A549 treated with DMSO at 1 μM for 4 hours (cell line): ENCODE results near the gene RNF212B. TPM values are rescaled to one million over a fixed set of nuclear protein-coding genes. Genes with fewer than 3 reads are reported as not detected.

Experiments used
- total RNA-seq: library from RNA; stranded (reverse); fragments of 200-300 nt; extraction: Qiagen RNA extraction; gene quantifications from 5 replicates; pipeline ENCODE4 v1.2.3, GENCODE V29; 2022; ENCODE audit warnings: low read depth

The RNF212B gene
- not detected in 5 replicates for total RNA-seq

GRCh38 chr14:23237772-23238594 is at the start of gene RNF212B:
Gene RNF212B (plus strand): TSS chr14:23237936. CDS start chr14:23240346, 2,410 bp downstream.

GRCh38 chr14:23286020-23286901 is 48.5 kb downstream of the RNF212B start, which contains the start of gene HOMEZ:
Gene HOMEZ (minus strand): TSS chr14:23286132. CDS start chr14:23285952, 180 bp downstream.

GRCh38 chr14:23302290-23303225 is 64.8 kb downstream of the RNF212B start, which contains the start of gene PPP1R3E:
Gene PPP1R3E (minus strand): TSS chr14:23302859. CDS start chr14:23302576, 283 bp downstream.

GRCh38 chr14:23306412-23307145 is 68.8 kb downstream of the RNF212B start, which contains the start of gene BCL2L2:
Gene BCL2L2 (plus strand): TSS chr14:23306833. CDS start chr14:23307768, 935 bp downstream.

GRCh38 chr14:23320584-23321571 is 83.1 kb downstream of the RNF212B start, which contains the start of gene PABPN1:
Gene PABPN1 (plus strand): TSS chr14:23321457. CDS start chr14:23321470, 13 bp downstream.

Other genes with a start within 250 kb of the RNF212B start
- 3.0 to 4.1 TPM (median 3.3 TPM) in 5 replicates for gene C14orf93, start 227.8 kb upstream of the RNF212B start, total RNA-seq
- gene PSMB5, start 203.0 kb upstream of the RNF212B start, total RNA-seq, result 296 to 345 TPM (median 321 TPM) in 5 replicates
- gene PSMB11, start 195.7 kb upstream of the RNF212B start, total RNA-seq, result not detected in 5 replicates
- 3.4 to 6.1 TPM (median 4.9 TPM) in 5 replicates for gene CDH24, start 180.4 kb upstream of the RNF212B start, total RNA-seq
- gene ACIN1, start 142.8 kb upstream of the RNF212B start, total RNA-seq, result 109 to 121 TPM (median 111 TPM) in 5 replicates
- 77.8 to 107 TPM (median 105 TPM) in 5 replicates for gene C14orf119, start 142.4 kb upstream of the RNF212B start, total RNA-seq
- gene CIROP, start 132.9 kb upstream of the RNF212B start, total RNA-seq, result not detected in 5 replicates
- 0.05 to 0.06 TPM in 2 of 5 replicates, not detected in the others for gene CEBPE, start 118.7 kb upstream of the RNF212B start, total RNA-seq
- 0.25 to 0.69 TPM (median 0.34 TPM) in 5 replicates for gene SLC7A8, start 54.3 kb upstream of the RNF212B start, total RNA-seq
- gene HOMEZ, start 48.2 kb downstream of the RNF212B start, total RNA-seq, result 6.6 to 9.4 TPM (median 8.4 TPM) in 5 replicates
- 3.3 to 5.4 TPM (median 4.4 TPM) in 5 replicates for gene PPP1R3E, start 64.9 kb downstream of the RNF212B start, total RNA-seq
- gene BCL2L2, start 68.9 kb downstream of the RNF212B start, total RNA-seq, result 19.4 to 23.1 TPM (median 21.3 TPM) in 5 replicates
- gene PABPN1, start 83.5 kb downstream of the RNF212B start, total RNA-seq, result 140 to 168 TPM (median 158 TPM) in 5 replicates
- gene SLC22A17, start 115.0 kb downstream of the RNF212B start, total RNA-seq, result 5.8 to 7.9 TPM (median 6.6 TPM) in 5 replicates
- gene EFS, start 127.2 kb downstream of the RNF212B start, total RNA-seq, result not detected in 5 replicates
- not detected in 5 replicates for gene IL25, start 134.9 kb downstream of the RNF212B start, total RNA-seq
- gene CMTM5, start 139.1 kb downstream of the RNF212B start, total RNA-seq, result not detected in 5 replicates
- not detected in 5 replicates for gene MYH6, start 170.3 kb downstream of the RNF212B start, total RNA-seq
- not detected in 5 replicates for gene MYH7, start 197.7 kb downstream of the RNF212B start, total RNA-seq
- gene NGDN, start 231.8 kb downstream of the RNF212B start, total RNA-seq, result 64.5 to 68.9 TPM (median 66.7 TPM) in 5 replicates